Uterus (tissue), 4 donors: ENCODE data around the gene ZFYVE1. TPM values are rescaled to one million over a fixed set of nuclear protein-coding genes. Genes with fewer than 3 reads are reported as not detected.

ENCODE experiments used
- DNase-seq, 2 donors: peaks; one replicate each; pipeline ENCODE4 v3.0.0-alpha.2; 2019 to 2020
- H3K27ac ChIP-seq, 2 donors: fragments of 200-600 bp; sonication (generic); 1 replicate in 1 of 2; 2 replicates in 1 of 2; pipeline ENCODE4 v1.5.1; 2016 to 2018
- H3K27me3 ChIP-seq, 2 donors: fragments of 200-600 bp; sonication (generic); one replicate each; pipeline ENCODE4 v1.5.1; 2018 to 2019; ENCODE audit warnings: control low read depth in 1 of 2
- H3K36me3 ChIP-seq, 2 donors: fragments of 200-600 bp; sonication (generic); one replicate each; pipeline ENCODE4 v1.5.1; 2019; ENCODE audit warnings: control low read depth in 1 of 2
- H3K4me1 ChIP-seq, 2 donors: fragments of 200-600 bp; sonication (generic); one replicate each; pipeline ENCODE4 v1.5.1; 2018 to 2019; ENCODE audit warnings: control low read depth in 1 of 2
- H3K4me3 ChIP-seq, 2 donors: fragments of 200-600 bp; sonication (generic); 1 replicate in 1 of 2; 2 replicates in 1 of 2; pipeline ENCODE4 v1.5.1; 2018 to 2019; ENCODE audit warnings: mild to moderate bottlenecking in 1 of 2
- H3K9me3 ChIP-seq, 2 donors: fragments of 200-600 bp; sonication (generic); one replicate each; pipeline ENCODE4 v1.5.1; 2019; ENCODE audit warnings: control low read depth in 1 of 2
- CTCF ChIP-seq, 4 experiments: fragments of 200-600 bp in 2 of 4; fragments of 450-650 bp in 2 of 4; sonication (generic) in 2 of 4; IDR thresholded peaks; one replicate each; pipeline ENCODE4 v1.5.1; 2016 to 2019; ENCODE audit warnings: antibody characterized with exemption in 4 of 4, mild to moderate bottlenecking in 2 of 4, moderate library complexity in 1 of 4
- POLR2A ChIP-seq, 2 donors: fragments of 450-650 bp; IDR thresholded peaks; one replicate each; pipeline ENCODE4 v1.6.1; 2016; ENCODE audit warnings: antibody characterized with exemption in 2 of 2, mild to moderate bottlenecking in 1 of 2, moderate library complexity in 1 of 2
- intact Hi-C: fragments of 100-400 bp; cut with DNase I; formaldehyde crosslinking; loops from one replicate; pipeline ENCODE4 v1.15.1; 2023; ENCODE audit warnings: low total_unique reads
- total RNA-seq, 4 donors: library from RNA; depleted of rRNA in 3 of 4; stranded (reverse); fragments of >200 nt in 3 of 4; gene quantifications; one replicate each; pipeline versions ENCODE4 v1.1.0 to v1.2.4, GENCODE V29; 2014 to 2023
- donor health status: DM: yes; HTN: yes; CAD: no.

ZFYVE1 gene
- total RNA-seq, 4 donors from 2014 or later: 3.2 to 14.7 (median 9.8) TPM

- Histone ChIP-seq H3K4me1 (no peaks in the 10 kb centered on the region), H3K27ac (peak within 1 kb of the TSS; percentile 6 to 33), H3K4me3 (peak within 1 kb of the TSS; percentile 57 to 74), H3K27me3 (no peaks in the 10 kb centered on the region), H3K36me3 (no peaks in the 10 kb centered on the region), H3K9me3 (no peaks in the 10 kb centered on the region)
- intact Hi-C loops: no loop called here
- TF ChIP-seq POLR2A (IDR thresholded peaks at IDR 0.05) (no peak), CTCF (IDR thresholded peaks at IDR 0.05) (no peak)
- peak; percentile 94 to 95 for DNase-seq
Observed at GRCh38 chr14:72926292-72927028, 100.4 kb downstream of the ZFYVE1 start, which contains the start of gene DCAF4. DCAF4 (plus strand) TSS chr14:72926464; CDS start chr14:72937979, 11,515 bp downstream.

DNA sequence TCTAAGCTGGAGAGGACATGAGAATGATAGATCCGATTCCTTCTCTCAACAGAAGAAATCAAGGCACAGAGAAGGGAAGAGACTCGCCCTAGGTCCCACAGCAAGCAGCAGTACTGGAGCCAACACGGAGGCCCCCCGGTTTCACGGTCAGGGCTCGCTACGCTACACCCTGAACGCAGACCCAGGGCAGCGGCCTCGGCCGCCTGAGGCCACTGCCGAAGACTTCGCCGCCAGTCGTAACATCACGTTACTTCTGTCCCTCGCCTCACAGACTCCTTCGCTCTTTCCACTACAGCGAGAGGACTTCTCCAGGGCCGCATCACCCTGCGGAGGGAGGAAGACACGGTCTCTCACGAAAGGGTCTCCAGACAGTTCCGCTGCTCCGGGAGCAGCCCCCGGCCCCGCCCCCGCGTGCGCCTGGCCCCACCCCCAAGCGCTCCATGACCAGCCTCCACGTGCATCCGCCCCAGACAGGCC, 101.1 kb downstream of the ZFYVE1 start:
- TF ChIP-seq CTCF (IDR thresholded peaks at IDR 0.05) (no peak), POLR2A (IDR thresholded peaks at IDR 0.05) (no peak)
- peak overlapping the region; percentile 57 to 74 for H3K4me3 ChIP-seq
- H3K27me3 ChIP-seq: no peaks in the 10 kb centered on the region
- peak overlapping the region in 1 of 2 donors; percentile 5 for H3K27ac ChIP-seq
- intact Hi-C loops: no loop called here
- no peaks in the 10 kb centered on the region for H3K9me3 ChIP-seq
- no peaks in the 10 kb centered on the region for H3K36me3 ChIP-seq
- DNase-seq: no peak
- H3K4me1 ChIP-seq: no peaks in the 10 kb centered on the region

- no peaks in the 10 kb centered on the region for H3K36me3 ChIP-seq
- no peaks in the 10 kb centered on the region for H3K9me3 ChIP-seq
- intact Hi-C loops: no loop called here
- H3K4me3 ChIP-seq: no peak overlapping the region
- TF ChIP-seq CTCF (IDR thresholded peaks at IDR 0.05) (no peak), POLR2A (IDR thresholded peaks at IDR 0.05) (no peak)
- H3K4me1 ChIP-seq: no peaks in the 10 kb centered on the region
- H3K27me3 ChIP-seq: no peaks in the 10 kb centered on the region
- no peak for DNase-seq
- H3K27ac ChIP-seq: no peak overlapping the region
Observed at GRCh38 chr14:72925171-72925759, 101.6 kb downstream of the ZFYVE1 start.

GRCh38 chr14:72924337-72924736, 102.6 kb downstream of the ZFYVE1 start:
- H3K27ac ChIP-seq: no peak overlapping the region
- no peaks in the 10 kb centered on the region for H3K27me3 ChIP-seq
- H3K4me3 ChIP-seq: no peak overlapping the region
- intact Hi-C loops: no loop called here
- no peaks in the 10 kb centered on the region for H3K36me3 ChIP-seq
- TF ChIP-seq POLR2A (IDR thresholded peaks at IDR 0.05) (no peak), CTCF (IDR thresholded peaks at IDR 0.05) (no peak)
- H3K4me1 ChIP-seq: no peaks in the 10 kb centered on the region
- DNase-seq: no peak
- no peaks in the 10 kb centered on the region for H3K9me3 ChIP-seq

DNA sequence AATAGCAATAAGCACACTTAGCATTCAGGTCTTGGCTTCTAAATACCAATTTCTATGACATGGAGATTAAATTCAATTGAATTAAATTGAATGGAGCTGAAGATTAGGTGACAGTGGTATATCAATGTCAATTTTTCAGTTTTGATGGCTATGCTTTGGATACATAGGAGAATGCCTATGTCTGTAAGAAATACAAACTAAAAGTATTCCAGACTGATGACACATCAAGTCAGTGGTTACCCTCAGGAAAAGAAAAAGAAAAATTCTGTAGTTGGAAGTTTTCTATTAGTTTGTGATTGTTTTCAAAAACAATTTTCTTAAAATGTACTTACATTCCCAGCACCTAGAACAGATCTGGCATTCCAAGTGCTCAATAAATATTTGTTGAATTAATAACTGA, 105.5 kb downstream of the ZFYVE1 start:
- intact Hi-C loops: no loop called here
- H3K27ac ChIP-seq: no peak overlapping the region

More for the DNA sequence above, 105.5 kb downstream of the ZFYVE1 start:
- Histone ChIP-seq H3K4me1 (no peaks in the 10 kb centered on the region), H3K9me3 (no peaks in the 10 kb centered on the region), H3K36me3 (no peaks in the 10 kb centered on the region), H3K4me3 (no peak overlapping the region), H3K27me3 (no peaks in the 10 kb centered on the region)
- TF ChIP-seq CTCF (IDR thresholded peaks at IDR 0.05) (no peak), POLR2A (IDR thresholded peaks at IDR 0.05) (no peak)
- no peak for DNase-seq
